GM19043 (cell line): Measurements from ENCODE around the gene CLDN1.
"Not testable (repeated sequence)": the region's sequence is repeated elsewhere in the genome, so short reads cannot be mapped to it uniquely, and the experiment has no call there.

Source experiments
- ATAC-seq: cut with Tn5 transposase; IDR thresholded peaks from one replicate; pipeline ENCODE4 v1.9.1; 2021; ENCODE audit warnings: low read depth; ENCODE audit not compliant: unreplicated experiment

The CLDN1 gene

DNA sequence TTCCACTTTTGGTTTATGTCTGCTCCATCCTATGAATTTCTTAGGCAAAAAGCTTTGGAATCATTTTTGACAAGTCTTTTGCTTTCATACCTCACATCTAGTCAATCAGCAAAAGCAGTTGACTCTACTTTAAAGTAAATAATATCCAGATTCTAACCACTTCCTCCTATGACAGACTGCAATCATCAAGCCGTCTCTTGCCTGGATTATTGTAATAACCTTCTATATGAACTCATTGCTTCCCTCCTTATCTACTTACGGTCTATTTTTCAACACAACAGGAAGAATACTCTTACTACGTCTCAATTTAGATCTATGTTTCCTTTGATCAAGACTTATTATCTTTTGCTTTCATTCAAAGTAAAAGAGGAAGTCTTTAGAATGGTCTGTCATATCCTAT is 20.7 kb downstream of the CLDN1 start:
- no peak for ATAC-seq

DNA sequence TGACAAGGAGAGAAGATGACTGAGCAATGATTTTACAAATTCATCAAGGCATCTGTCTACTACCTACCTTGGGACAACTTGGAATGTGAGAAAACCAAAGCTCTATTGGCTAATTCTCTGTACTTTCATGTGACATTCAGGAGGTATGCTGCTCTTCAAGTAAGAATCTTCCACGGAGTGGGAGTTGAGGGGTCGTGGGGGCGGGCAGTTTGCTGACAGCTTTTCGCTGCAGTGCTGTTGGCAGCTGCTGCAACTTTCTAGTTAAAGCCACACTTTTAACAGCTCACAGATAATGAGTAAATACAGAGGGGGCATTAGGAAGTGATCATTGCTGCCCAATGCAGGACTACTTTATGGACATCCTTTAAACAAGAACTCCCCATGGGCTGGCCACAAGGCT is 22.3 kb downstream of the CLDN1 start:
- no peak for ATAC-seq

DNA sequence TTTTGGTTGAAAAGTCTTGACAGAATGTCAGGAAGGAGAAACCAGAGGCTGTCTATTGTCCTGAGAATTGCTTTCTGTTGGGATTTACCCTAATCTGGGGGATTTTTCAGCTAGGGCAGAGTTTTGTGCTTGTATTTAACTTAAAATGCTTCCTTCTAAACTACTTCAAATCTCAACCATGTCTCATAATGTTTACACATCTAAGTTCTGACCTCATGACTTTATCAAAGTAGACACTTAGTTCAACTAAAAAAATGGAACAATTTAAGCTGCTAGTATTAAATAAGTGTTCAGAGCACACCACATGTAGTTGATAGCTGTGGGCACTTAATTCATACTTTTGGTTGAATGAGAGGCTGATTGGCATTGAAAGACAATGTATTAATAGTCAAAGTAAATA is 28.2 kb downstream of the CLDN1 start:
- no peak for ATAC-seq

DNA sequence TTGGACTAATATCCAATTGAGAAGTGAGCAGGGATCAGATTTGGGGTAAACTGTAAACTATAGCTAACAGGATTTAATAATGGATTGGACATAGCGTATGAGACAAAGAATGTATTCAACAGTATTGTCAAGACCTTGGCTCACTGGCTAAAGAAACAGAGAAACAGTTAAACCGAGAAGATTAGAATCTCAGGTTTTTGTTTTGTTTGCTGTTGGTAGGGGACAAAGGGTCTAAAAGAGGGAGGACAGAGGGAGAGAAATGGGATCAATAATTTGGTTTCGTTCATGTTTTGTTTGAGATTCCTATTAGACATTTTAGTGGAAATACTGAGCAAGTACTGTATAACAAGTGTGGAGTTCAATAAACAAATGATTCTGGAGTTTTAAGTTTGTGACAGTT is 28.6 kb downstream of the CLDN1 start:
- ATAC-seq: no peak

DNA sequence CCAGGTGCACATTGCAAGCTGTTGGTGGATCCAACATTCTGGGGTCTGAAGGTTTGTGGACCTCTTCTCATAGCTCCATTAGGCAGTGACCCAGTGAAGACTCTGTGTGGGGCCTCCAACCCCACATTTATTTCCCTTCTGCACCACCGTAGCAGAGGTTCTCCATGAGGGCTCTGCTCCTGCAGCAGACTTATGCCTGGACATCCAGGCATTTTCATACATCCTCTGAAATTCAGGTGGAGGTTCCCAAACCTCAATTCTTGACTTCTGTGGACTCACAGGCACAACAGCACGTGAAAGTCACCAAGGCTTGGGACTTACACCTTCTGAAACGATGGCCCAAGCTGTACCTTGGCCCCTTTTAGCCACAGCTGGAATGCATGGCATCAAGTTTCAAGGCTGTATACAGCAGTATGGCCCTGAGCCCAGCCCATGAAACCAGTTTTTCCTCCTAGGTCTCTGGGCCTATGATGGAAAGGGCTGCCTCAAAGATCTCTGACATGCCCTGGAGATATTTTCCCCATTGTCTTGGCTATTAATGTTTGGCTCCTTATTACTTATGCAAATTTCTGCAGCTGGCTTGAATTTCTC is 30.2 kb downstream of the CLDN1 start:
- ATAC-seq: no peak

DNA sequence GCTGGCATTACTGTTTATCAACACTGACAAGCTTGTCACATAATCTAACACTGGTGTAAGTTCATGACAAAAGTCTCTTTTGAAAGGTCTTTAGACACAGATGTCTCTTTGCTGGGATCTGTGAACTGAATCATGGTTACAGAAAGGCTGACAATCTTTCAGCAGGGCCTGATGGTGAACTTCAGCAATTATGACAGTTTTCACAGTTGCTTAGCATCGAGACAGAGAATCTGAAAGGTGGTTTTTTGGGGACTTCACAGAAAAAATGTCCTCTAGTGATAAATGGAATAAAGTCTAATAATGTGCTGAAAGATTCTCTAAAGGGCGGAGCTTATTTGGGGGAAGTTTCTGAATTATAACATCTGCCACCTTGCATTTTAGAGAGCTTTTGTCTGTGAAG is 32.3 kb downstream of the CLDN1 start:
- no peak for ATAC-seq

DNA sequence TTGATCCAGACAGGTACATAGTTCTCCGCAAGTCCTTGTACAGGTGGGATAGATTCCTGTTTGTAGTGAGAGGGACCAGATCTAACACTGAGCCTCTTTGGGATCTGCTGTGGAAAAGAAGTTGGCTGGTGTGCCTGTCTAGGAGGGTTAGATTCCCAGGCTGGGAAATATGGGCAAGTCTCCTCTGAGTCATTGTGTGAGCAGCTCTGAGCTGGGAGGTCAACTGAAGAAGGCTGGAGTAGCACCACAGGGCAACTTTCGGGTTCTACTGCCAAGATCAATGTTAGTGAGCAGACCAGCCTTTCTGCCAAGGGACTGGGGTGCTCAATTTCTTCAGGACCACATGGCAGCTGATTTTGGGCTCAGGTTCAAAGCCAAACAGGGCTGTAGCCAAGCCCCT is 33.4 kb downstream of the CLDN1 start:
- no peak for ATAC-seq

DNA sequence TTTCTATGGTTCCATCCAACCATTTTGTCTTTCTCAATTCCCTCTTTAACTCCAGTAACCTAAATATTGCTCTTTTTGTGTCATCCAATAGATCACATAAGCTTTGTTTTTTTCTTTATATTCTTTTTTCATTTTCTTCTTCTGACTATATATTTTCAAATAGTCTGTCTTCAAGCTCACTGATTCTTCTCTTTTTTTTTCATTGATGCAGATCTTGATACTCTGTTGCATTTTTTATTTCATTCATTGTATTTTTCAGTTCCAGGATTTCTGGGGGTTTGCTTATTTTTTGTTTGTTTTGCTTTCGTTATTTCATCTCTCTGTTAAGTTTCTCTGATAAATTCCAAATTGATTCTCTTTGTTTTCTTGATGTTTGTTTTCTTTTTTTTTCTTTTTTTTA is 36.2 kb downstream of the CLDN1 start:
- no peak for ATAC-seq

DNA sequence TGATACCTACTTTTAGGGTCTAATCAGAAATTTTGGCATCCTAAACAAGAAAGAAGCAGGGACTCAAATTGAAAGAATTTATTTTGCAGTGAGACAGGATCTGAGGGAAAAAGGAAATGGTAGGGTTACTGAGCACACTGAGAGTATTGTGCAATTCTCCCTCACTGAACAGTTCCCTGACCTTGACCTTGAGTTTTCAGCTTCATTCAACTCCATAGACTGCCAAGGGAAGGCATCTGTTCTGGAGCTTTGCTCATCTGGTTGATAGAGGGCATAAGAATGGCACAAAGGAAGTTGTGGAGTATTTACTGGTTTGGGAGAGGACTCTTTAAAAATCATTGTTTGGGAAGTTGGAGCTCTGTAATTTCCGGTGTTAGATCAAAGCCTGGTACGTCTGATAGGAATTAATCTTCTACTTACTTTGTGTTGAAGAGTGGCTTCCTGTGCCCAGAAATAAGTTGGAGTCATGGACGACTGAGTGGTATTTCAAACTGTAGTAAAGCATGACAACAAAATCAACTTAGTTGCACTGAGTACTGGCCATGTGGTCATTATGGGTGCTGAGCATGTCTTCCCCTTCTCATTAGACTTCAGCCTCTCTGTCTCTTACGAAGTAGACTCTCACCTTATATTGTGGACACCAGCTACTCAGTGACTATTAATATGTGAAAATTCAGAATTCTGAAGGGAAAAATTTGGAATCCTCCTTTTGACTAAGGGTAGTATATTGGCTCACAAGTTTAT is 40.8 kb downstream of the CLDN1 start:
- no peak for ATAC-seq

DNA sequence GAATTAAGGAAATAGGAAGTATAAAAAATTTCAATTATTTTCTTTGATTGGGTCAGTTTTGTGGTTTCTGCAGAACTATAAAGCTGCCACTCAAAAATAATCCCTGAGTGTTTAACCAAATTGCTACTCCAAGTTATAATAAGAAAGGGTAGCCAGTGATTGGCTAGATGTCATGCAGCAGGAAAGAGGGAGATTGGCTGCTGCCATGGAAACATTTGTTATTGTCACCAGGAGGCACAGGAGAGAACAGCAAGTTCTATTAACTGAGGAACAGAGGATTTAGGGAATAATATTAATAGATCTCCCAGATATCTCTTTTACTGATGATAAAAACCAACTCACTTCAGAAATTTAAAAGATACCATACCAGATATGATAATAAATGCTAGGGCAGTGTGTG is 42.6 kb downstream of the CLDN1 start:
- no peak for ATAC-seq

DNA sequence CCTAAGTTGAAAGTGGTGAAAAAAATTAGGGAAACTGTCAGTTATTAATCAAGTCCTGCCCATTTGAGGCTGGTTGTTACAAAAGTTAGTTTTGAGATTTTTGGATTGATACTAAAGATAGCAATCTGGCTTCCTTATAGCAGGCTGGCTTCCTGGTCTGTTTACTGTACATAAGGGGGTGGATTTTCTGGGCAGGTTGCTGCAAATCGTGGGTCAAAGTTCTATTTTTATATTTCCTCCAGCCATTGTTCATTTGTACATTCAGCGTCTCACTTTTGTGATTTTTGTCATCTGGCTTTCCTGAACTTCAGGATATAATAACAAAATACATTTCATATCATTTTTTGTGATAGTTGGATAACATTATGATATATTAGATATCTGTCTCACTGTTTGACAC is 49.5 kb downstream of the CLDN1 start:
- ATAC-seq: no peak

DNA sequence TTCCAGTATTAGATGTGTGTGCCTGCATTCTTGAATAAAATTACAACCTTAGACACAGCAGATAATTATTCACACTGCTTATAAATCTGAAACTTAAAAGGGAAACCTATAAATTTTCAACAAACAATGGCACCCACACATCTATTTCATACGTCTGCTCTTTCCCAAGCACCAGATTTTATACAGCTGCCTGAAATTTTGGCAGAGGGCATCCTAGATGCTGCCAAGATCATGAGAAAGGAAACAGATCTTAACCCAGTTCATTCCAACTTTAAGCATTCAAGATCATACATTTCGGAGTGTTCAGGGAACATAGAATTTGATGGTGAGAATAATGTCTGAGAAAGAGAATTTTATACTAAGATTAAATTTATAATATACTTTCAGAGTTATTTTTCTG is 53.1 kb downstream of the CLDN1 start:
- no peak for ATAC-seq

DNA sequence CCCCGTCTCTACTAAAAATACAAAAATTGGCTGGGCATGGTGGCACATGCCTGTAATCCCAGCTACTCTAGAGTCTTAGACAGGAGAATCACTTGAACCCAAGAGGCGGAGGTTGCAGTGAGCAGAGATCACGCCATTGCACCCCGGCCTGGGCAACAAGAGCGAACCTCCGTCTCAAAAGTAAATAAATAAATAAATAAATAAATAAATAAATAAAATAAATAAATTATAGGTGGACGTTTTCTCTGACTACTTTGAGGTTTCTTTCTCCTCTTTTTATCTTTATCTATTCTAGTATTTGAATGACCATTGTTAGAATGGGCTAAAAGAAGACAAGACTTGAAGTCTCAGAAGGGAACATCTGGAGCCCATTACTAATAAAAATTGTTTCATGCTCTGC is 54.8 kb downstream of the CLDN1 start:
- not testable (repeated sequence) for ATAC-seq

DNA sequence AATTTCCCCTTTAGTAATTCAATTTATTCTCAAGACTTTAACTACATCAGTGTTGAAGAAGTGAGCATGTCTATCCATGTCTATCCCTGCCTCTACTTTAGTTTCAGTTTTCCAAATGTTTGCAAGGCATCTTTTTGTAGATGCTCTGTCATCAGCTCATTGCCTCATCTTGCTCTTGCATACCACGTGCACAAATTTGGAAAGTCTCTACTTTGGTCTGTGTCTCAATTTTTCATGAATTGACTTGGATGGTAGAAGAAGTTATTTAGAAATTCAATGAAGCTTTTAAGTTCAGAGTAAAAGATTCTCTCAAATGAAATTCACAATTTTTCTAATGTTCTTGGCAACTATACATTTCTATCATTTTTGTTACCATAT is 55.3 kb downstream of the CLDN1 start:
- ATAC-seq: no peak

DNA sequence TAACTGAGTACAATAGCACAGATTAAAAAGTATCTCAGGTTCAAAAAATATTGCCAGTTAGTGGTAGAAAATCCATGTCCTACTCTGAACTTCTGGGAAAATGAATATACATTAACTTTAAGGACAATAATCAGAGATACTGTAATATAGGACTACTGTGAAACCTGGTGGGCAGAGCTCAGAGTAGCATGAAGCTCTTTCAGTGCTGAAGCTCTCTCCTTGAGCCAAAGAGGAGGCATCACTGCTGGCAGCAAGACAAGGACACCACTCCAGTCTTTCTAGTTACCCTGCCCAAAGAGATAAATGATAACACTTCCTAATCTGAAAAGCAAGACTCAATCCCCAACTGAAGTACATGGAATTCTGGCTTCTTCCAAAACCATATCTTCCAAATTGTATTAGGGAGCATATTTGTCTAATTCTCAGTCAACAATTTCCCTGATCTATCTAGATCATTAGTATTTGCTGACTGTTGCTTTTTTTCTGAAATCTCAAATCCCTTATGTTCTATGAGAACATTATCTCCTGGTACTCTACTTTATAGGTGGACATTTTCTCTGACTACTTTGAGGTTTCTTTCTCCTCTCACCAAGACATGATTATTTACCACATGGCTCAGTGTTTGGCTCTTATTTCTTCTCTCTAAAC is 55.9 kb downstream of the CLDN1 start:
- ATAC-seq: no peak

DNA sequence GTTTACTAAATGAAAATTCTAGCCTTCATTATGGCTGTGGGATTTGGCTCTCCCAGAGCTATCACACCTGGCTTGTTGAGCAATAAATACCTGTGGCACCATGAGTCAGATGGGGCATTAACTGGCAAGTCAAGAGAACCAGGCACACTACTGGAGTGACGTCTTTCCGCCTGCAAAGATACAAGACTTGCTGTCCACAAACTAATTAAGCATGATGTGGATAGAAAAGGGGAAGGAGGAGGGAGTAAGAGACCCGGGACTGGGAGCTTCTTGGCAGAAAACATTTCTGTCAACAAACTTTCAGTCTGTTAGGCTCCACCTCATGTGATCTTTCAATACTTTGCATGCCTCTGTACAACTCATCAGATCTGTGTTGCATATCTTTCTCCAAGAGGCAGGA is 56.5 kb downstream of the CLDN1 start:
- no peak for ATAC-seq

DNA sequence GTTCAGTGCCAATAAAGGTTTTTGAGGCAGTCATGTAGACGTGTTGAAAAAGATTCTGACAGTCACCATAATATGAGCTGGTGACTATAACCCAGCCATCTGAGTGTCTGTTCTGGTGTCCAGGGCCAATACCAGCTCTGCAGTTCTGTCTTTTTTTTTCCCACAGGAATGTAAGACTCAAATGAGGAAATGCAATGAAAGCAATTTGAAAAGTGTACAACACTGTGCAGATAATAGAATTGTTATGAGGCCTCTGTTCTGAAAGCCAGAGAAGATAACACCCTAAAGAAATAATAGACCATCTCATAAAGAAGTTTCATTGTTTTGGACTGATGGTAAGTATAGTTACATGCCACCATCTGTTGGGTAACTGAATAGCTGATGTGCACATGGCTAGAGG is 57.1 kb downstream of the CLDN1 start:
- ATAC-seq: no peak

DNA sequence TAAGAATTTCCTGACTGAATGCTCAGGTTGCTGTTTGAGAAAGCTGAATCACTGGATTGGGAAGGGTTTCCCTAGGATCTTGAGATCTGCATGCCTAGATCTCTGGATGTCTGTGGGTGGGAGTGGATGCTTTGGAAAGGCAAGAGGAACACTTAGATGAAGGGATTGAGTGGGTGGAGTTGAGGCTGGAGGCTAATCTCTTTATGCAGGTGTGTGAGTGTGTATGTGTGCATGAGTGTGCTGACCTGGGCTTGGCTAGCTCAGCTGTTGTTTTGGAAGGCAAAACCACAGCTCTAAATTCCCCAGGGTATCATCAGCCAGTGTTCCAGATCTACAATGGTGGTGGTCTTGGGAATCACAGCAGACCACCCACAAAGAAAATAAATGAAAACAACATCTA is 60.5 kb downstream of the CLDN1 start:
- ATAC-seq: no peak

DNA sequence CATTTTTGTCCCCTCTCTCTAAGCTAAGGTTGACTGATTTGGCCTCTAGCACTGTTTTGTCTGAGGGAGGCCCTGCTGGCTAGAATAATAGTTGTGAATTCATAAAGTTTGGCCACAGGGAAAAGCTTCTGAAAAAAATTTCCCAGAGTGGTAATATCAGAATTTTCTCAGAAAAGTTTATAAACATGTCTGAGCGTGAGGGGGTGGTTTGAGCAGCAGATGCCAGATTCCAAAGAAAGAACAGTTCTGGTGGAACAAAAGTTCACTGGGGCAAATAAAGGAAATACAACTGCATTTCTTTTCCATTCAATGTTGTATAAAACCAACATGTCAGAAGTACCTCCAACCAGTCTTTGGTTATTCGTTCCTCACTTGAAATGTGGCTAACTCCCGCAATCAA is 61.2 kb downstream of the CLDN1 start:
- no peak for ATAC-seq

DNA sequence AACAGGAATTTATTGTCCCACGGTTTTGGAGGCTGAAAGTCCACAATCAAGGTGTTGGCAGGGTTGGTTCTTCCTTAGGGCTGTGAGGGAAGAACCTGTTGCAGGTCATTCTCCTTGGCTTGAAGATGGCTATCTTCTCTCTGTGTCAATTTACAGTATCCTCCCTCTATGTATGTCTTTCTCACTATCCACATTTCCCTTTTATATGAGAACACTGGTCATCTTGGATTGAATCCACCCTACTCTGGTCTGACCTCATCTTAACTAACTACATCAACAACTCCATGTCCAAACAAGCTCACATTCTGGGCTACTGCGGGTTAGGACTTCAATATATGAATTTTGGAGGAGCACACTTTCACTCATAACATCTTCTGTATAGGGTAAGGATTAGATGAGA is 61.9 kb downstream of the CLDN1 start:
- ATAC-seq: no peak

DNA sequence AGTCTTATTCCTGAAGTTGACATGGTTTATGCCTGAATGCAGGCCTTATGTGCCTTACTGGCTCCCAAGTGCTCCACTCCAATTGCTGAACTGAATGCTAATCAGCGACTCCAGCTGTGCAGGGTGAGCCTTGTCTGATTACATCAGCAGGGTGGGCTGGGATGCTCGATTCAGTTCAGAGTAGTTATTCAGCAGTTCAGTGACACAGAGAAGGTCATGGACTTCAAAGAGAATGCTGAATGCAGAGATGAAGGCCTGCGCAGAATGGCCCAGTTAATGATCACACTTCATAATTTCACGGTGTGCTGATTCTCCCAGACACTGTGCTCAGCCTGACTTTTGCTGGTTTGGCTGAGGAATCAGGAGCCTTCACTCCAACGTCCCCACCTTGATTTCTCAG is 63.6 kb downstream of the CLDN1 start:
- no peak for ATAC-seq
